ENCODE measurements around the gene RHOF. TPM values are rescaled to one million over a fixed set of nuclear protein-coding genes. Genes with fewer than 3 reads are reported as not detected.

RHOF gene
- total RNA-seq, 2 donors from 2014 or later, result 9.5 to 23.5 TPM

- Histone ChIP-seq H3K4me1 (replicated peaks) (peaks cover 3% of the 10 kb centered on the region), H3K27me3 (replicated peaks; ENCODE audit: insufficient read depth) (no peaks in the 10 kb centered on the region), H3K9me3 (no peaks in the 10 kb centered on the region), H3K4me3 (no peak overlapping the region), H3K36me3 (no peaks in the 10 kb centered on the region), H3K27ac (no peak overlapping the region)
- no peak for DNase-seq (ENCODE audit: low spot score)
- TF ChIP-seq POLR2A (IDR thresholded peaks at IDR 0.05) (no peak), POLR2AphosphoS5 (IDR thresholded peaks at IDR 0.05) (no peak), CTCF (IDR thresholded peaks at IDR 0.05) (no peak)
- intact Hi-C loops (cut with DNase I), result no loop called here
- 76% methylated on average over 4 of the region's 4 CpGs for WGBS
These were observed 44.2 kb upstream of the RHOF start for GRCh38 chr12:121837680-121838079.

- Histone ChIP-seq H3K4me1 (replicated peaks) (no peaks in the 10 kb centered on the region), H3K4me3 (no peak overlapping the region), H3K27ac (no peak overlapping the region), H3K36me3 (peaks cover 9 to 26% of the 10 kb centered on the region in 2 donors), H3K9me3 (no peaks in the 10 kb centered on the region), H3K27me3 (replicated peaks; ENCODE audit: insufficient read depth) (no peaks in the 10 kb centered on the region)
- intact Hi-C loops (cut with DNase I), result no loop called here
- TF ChIP-seq POLR2A (IDR thresholded peaks at IDR 0.05), result no peak
- no peak for TF ChIP-seq CTCF (IDR thresholded peaks at IDR 0.05)
- no peak for TF ChIP-seq POLR2AphosphoS5 (IDR thresholded peaks at IDR 0.05)
- 90% methylated on average over 19 of the region's 19 CpGs for WGBS
- no peak for DNase-seq (ENCODE audit: low spot score)
These were observed 38.2 kb upstream of the RHOF start for GRCh38 chr12:121831571-121832245.

GRCh38 chr12:121830588-121831265 is 37.2 kb upstream of the RHOF start:
- DNase-seq (ENCODE audit: low spot score), result no peak
- no peak overlapping the region for H3K27ac ChIP-seq
- no peak overlapping the region for H3K4me3 ChIP-seq
- H3K27me3 ChIP-seq (replicated peaks; ENCODE audit: insufficient read depth), result no peaks in the 10 kb centered on the region
- peaks cover 9 to 26% of the 10 kb centered on the region in 2 donors for H3K36me3 ChIP-seq
- 87% methylated on average over 27 of the region's 29 CpGs for WGBS
- intact Hi-C loops (cut with DNase I), result no loop called here
- no peaks in the 10 kb centered on the region for H3K9me3 ChIP-seq
- no peaks in the 10 kb centered on the region for H3K4me1 ChIP-seq (replicated peaks)
- TF ChIP-seq POLR2AphosphoS5 (IDR thresholded peaks at IDR 0.05), result no peak
- no peak for TF ChIP-seq CTCF (IDR thresholded peaks at IDR 0.05)
- no peak for TF ChIP-seq POLR2A (IDR thresholded peaks at IDR 0.05)

GRCh38 chr12:121830134-121830533 is 36.6 kb upstream of the RHOF start:
- WGBS, result 91% methylated on average over 21 of the region's 23 CpGs
- Histone ChIP-seq H3K4me1 (replicated peaks) (no peaks in the 10 kb centered on the region), H3K27ac (no peak overlapping the region), H3K27me3 (replicated peaks; ENCODE audit: insufficient read depth) (no peaks in the 10 kb centered on the region), H3K4me3 (no peak overlapping the region), H3K9me3 (no peaks in the 10 kb centered on the region), H3K36me3 (peaks cover 9 to 26% of the 10 kb centered on the region in 2 donors)
- DNase-seq (ENCODE audit: low spot score), result no peak
- no peak for TF ChIP-seq CTCF (IDR thresholded peaks at IDR 0.05)
- TF ChIP-seq POLR2AphosphoS5 (IDR thresholded peaks at IDR 0.05), result no peak
- no peak for TF ChIP-seq POLR2A (IDR thresholded peaks at IDR 0.05)
- intact Hi-C loops (cut with DNase I), result no loop called here

Data from prostate gland (tissue), 2 donors.